ENCODE measurements around the gene CCIN. TPM values are rescaled to one million over a fixed set of nuclear protein-coding genes. Genes with fewer than 3 reads are reported as not detected.

Gene CCIN
- total and polyA plus RNA-seq, 2 donors from 2014 or later: 0.13 TPM; not detected in 1

GRCh38 chr9:36126016-36126730, 43.0 kb upstream of the CCIN start:
- Histone ChIP-seq H3K9ac (ENCODE audit: low read length in 3 of 3) (no peak overlapping the region), H3K4me1 (ENCODE audit: control insufficient read depth in 2 of 3, insufficient read depth in 2 of 3, low read depth in 1 of 3, low read length in 3 of 3) (no peaks in the 10 kb centered on the region), H3K9me3 (ENCODE audit: control insufficient read depth in 2 of 3, insufficient read depth in 1 of 3, low read length in 3 of 3) (no peaks in the 10 kb centered on the region), H3K4me3 (ENCODE audit: low read length in 3 of 3) (no peak overlapping the region), H3K36me3 (ENCODE audit: control insufficient read depth in 2 of 3, insufficient read depth in 3 of 3, low read length in 3 of 3) (peaks cover 0 to 5% (median 0%) of the 10 kb centered on the region in 3 donors), H3K27ac (ENCODE audit: low read depth in 2 of 2, low read length in 2 of 2) (no peak overlapping the region), H3K27me3 (ENCODE audit: control insufficient read depth, insufficient read depth, low read length) (no peaks in the 10 kb centered on the region)
- DNase-seq (no peak), FAIRE-seq (no peak)
- no peak for TF ChIP-seq CTCF (IDR thresholded peaks at IDR 0.05; ENCODE audit: borderline replicate concordance, extremely low read depth, insufficient read depth)
- intact Hi-C loops (cut with DNase I): no loop called here

- H3K9me3 ChIP-seq (ENCODE audit: control insufficient read depth in 2 of 3, insufficient read depth in 1 of 3, low read length in 3 of 3): no peaks in the 10 kb centered on the region
- H3K36me3 ChIP-seq (ENCODE audit: control insufficient read depth in 2 of 3, insufficient read depth in 3 of 3, low read length in 3 of 3): no peaks in the 10 kb centered on the region
- H3K4me3 ChIP-seq (ENCODE audit: low read length in 3 of 3): no peak overlapping the region
- H3K27me3 ChIP-seq (ENCODE audit: control insufficient read depth, insufficient read depth, low read length): no peaks in the 10 kb centered on the region
- DNase-seq: no peak
- intact Hi-C loops (cut with DNase I): no loop called here
- no peak overlapping the region for H3K9ac ChIP-seq (ENCODE audit: low read length in 3 of 3)
- no peak overlapping the region for H3K27ac ChIP-seq (ENCODE audit: low read depth in 2 of 2, low read length in 2 of 2)
- FAIRE-seq: no peak
- TF ChIP-seq CTCF (IDR thresholded peaks at IDR 0.05; ENCODE audit: borderline replicate concordance, extremely low read depth, insufficient read depth): no peak
- no peaks in the 10 kb centered on the region for H3K4me1 ChIP-seq (ENCODE audit: control insufficient read depth in 2 of 3, insufficient read depth in 2 of 3, low read depth in 1 of 3, low read length in 3 of 3)
Observed at GRCh38 chr9:36127652-36128244, 41.4 kb upstream of the CCIN start.

GRCh38 chr9:36128349-36128748, 40.8 kb upstream of the CCIN start:
- Histone ChIP-seq H3K9me3 (ENCODE audit: control insufficient read depth in 2 of 3, insufficient read depth in 1 of 3, low read length in 3 of 3) (no peaks in the 10 kb centered on the region), H3K9ac (ENCODE audit: low read length in 3 of 3) (no peak overlapping the region), H3K27ac (ENCODE audit: low read depth in 2 of 2, low read length in 2 of 2) (no peak overlapping the region), H3K27me3 (ENCODE audit: control insufficient read depth, insufficient read depth, low read length) (no peaks in the 10 kb centered on the region), H3K36me3 (ENCODE audit: control insufficient read depth in 2 of 3, insufficient read depth in 3 of 3, low read length in 3 of 3) (no peaks in the 10 kb centered on the region), H3K4me3 (ENCODE audit: low read length in 3 of 3) (no peak overlapping the region), H3K4me1 (ENCODE audit: control insufficient read depth in 2 of 3, insufficient read depth in 2 of 3, low read depth in 1 of 3, low read length in 3 of 3) (no peaks in the 10 kb centered on the region)
- intact Hi-C loops (cut with DNase I): no loop called here
- DNase-seq (no peak), FAIRE-seq (no peak)
- no peak for TF ChIP-seq CTCF (IDR thresholded peaks at IDR 0.05; ENCODE audit: borderline replicate concordance, extremely low read depth, insufficient read depth)
